Tibial nerve (tissue), 4 donors: ENCODE results near the gene KRT13. TPM values are rescaled to one million over a fixed set of nuclear protein-coding genes. Genes with fewer than 3 reads are reported as not detected.

ENCODE experiments used
- DNase-seq, 2 donors: peaks; one replicate each; pipeline ENCODE4 v3.0.0-alpha.2; 2019; ENCODE audit warnings: low spot score in 2 of 2
- H3K27ac ChIP-seq, 4 donors: fragments of 200-600 bp; sonication (generic) in 3 of 4; one replicate each; pipeline ENCODE4 v1.5.1; 2017 to 2019; ENCODE audit warnings: mild to moderate bottlenecking in 1 of 4
- H3K27me3 ChIP-seq, 2 donors: fragments of 200-600 bp; sonication (generic) in 1 of 2; one replicate each; pipeline versions ENCODE4 v1.5.1 to v1.6.0; 2017 to 2019
- H3K36me3 ChIP-seq, 3 donors: fragments of 200-600 bp; sonication (generic); one replicate each; pipeline ENCODE4 v1.5.1; 2018 to 2019
- H3K4me1 ChIP-seq, 4 donors: fragments of 200-600 bp; sonication (generic) in 3 of 4; one replicate each; pipeline ENCODE4 v1.5.1; 2017 to 2019
- H3K4me3 ChIP-seq, 4 donors: fragments of 200-600 bp; sonication (generic) in 3 of 4; one replicate each; pipeline ENCODE4 v1.5.1; 2017 to 2019; ENCODE audit warnings: mild to moderate bottlenecking in 1 of 4, moderate library complexity in 1 of 4
- H3K9me3 ChIP-seq, 4 donors: fragments of 200-600 bp; sonication (generic) in 3 of 4; one replicate each; pipeline ENCODE4 v1.5.1; 2017 to 2019
- EP300 ChIP-seq, 2 donors: sonication (generic); formaldehyde crosslinking; IDR thresholded peaks; one replicate each; pipeline ENCODE4 v1.6.1; 2017; ENCODE audit warnings: antibody characterized with exemption in 2 of 2, mild to moderate bottlenecking in 1 of 2
- POLR2A ChIP-seq, 2 donors: fragments of 450-650 bp; IDR thresholded peaks; one replicate each; pipeline ENCODE4 v1.6.1; 2017; ENCODE audit warnings: antibody characterized with exemption in 2 of 2, mild to moderate bottlenecking in 2 of 2, moderate library complexity in 2 of 2
- WGBS, 2 donors: methylation state at CpG; one replicate each; pipeline ENCODE4 v1.1.5; 2018; 5-methylcytosine and 5-hydroxymethylcytosine counted together
- total RNA-seq, 4 donors: library from RNA; depleted of rRNA; stranded (reverse); fragments of >200 nt; gene quantifications; one replicate each; pipeline ENCODE4 v1.1.0, GENCODE V29; 2016
- TF ChIP-seq, protein P1 (sequence below), 5 experiments: fragments of 200-600 bp in 3 of 5; fragments of 450-650 bp in 2 of 5; sonication (generic) in 3 of 5; IDR thresholded peaks; one replicate each; pipeline ENCODE4 v1.5.1; 2016 to 2019; ENCODE audit warnings: antibody characterized with exemption in 5 of 5, mild to moderate bottlenecking in 3 of 5, moderate library complexity in 2 of 5

The KRT13 gene
- total RNA-seq, 4 donors from 2014 or later, result 0.42 TPM; not detected in 3

DNA sequence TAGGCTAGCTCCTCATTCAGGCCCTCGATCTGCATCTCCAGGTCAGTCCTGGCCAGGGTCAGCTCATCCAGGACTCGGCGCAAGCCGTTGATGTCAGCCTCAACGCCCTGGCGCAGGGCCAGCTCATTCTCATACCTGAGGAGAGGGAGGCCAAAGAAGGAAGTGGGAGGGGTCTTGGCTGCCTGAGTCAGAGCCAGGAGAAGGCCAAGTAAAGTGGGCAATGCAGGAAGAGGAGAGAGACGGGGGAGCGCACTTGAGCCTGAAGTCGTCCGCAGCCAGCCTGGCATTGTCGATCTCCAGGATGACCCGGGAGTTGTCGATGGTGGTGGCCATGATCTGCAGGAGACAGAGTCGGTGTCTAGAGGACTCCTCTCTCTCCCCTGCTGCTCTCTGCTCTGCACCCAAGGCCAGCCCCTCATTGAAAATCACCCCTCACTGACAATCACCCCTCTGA is 11.4 kb upstream of the KRT13 start:
- Histone ChIP-seq H3K27ac (no peak overlapping the region), H3K9me3 (no peaks in the 10 kb centered on the region), H3K4me1 (peaks cover 0 to 28% (median 0%) of the 10 kb centered on the region in 4 donors), H3K27me3 (no peaks in the 10 kb centered on the region), H3K36me3 (no peaks in the 10 kb centered on the region), H3K4me3 (no peak overlapping the region)
- 89 to 91% methylated on average over 14 of the region's 14 CpGs for WGBS, 2 donors
- TF ChIP-seq EP300 (IDR thresholded peaks at IDR 0.05), result no peak
- TF ChIP-seq POLR2A (IDR thresholded peaks at IDR 0.05), result no peak
- TF ChIP-seq, protein P1, sequence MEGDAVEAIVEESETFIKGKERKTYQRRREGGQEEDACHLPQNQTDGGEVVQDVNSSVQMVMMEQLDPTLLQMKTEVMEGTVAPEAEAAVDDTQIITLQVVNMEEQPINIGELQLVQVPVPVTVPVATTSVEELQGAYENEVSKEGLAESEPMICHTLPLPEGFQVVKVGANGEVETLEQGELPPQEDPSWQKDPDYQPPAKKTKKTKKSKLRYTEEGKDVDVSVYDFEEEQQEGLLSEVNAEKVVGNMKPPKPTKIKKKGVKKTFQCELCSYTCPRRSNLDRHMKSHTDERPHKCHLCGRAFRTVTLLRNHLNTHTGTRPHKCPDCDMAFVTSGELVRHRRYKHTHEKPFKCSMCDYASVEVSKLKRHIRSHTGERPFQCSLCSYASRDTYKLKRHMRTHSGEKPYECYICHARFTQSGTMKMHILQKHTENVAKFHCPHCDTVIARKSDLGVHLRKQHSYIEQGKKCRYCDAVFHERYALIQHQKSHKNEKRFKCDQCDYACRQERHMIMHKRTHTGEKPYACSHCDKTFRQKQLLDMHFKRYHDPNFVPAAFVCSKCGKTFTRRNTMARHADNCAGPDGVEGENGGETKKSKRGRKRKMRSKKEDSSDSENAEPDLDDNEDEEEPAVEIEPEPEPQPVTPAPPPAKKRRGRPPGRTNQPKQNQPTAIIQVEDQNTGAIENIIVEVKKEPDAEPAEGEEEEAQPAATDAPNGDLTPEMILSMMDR (IDR thresholded peaks at IDR 0.05), result no peak
- DNase-seq, result no peak

DNA sequence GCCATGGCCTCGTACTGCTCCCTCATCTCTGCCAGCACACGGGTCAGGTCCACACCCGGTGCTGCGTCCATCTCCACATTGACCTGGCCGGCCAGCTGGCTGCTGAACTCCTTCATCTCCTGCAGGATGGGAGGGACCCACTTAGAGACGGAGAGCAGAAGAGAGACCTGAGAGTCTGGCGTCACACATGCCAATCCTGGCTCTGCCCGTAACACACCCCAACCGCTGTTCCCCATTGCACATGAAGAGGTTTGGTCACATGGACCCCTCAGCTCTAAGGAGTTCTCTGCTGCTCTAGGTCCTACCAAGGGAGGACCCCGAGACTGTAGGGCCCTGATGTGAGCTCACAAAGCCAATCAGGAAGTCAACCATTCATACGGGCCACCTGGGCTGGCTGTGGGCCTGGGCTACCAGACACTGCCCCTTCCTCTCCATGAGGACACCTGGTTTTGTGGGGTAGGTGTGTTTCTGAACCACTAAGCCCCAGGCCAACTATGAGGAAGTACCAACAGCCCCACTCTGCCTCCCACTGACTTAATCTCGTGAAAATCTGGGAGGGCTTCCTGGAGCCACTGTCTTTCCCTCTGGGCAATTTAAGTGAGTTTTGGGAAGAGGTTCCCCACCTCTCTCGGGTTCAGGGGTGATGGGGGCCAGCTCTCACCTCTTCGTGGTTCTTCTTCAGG is 10.9 kb upstream of the KRT13 start:
- Histone ChIP-seq H3K4me1 (peaks cover 0 to 23% (median 0%) of the 10 kb centered on the region in 4 donors), H3K9me3 (no peaks in the 10 kb centered on the region), H3K27ac (no peak overlapping the region), H3K27me3 (no peaks in the 10 kb centered on the region), H3K36me3 (no peaks in the 10 kb centered on the region), H3K4me3 (no peak overlapping the region)
- DNase-seq, result no peak
- WGBS, 2 donors, result 92% methylated on average over 12 to 14 of the region's 14 CpGs
- TF ChIP-seq EP300 (IDR thresholded peaks at IDR 0.05), result no peak

DNA sequence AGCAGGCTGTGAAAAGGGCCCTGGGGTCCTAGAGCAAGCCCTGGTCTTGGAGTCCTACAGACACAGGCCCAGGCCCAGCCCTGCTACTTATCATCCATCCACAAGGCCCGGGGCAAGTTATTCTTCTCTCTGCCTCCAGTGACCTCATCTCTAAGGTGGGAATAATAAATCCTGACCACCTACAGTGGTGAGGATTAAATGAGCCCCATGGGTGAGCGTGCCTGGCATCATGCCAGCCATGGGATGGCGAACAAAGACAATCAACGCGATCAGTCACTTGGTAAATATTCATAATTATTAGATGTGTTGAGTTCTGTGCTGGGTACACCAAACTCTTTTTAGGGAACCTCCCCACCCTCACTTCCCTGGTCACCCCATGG is 7.7 kb upstream of the KRT13 start:
- TF ChIP-seq EP300 (IDR thresholded peaks at IDR 0.05) (no peak), POLR2A (IDR thresholded peaks at IDR 0.05) (no peak)
- TF ChIP-seq, protein P1 (IDR thresholded peaks at IDR 0.05), result no peak
- WGBS, 2 donors, result 48 to 61% methylated on average over 5 of the region's 5 CpGs
- no peak overlapping the region for H3K4me3 ChIP-seq
- H3K36me3 ChIP-seq, result no peaks in the 10 kb centered on the region
- no peak for DNase-seq
- peaks cover 0 to 16% (median 0%) of the 10 kb centered on the region in 4 donors for H3K4me1 ChIP-seq
- no peaks in the 10 kb centered on the region for H3K27me3 ChIP-seq
- H3K9me3 ChIP-seq, result no peaks in the 10 kb centered on the region
- no peak overlapping the region for H3K27ac ChIP-seq

DNA sequence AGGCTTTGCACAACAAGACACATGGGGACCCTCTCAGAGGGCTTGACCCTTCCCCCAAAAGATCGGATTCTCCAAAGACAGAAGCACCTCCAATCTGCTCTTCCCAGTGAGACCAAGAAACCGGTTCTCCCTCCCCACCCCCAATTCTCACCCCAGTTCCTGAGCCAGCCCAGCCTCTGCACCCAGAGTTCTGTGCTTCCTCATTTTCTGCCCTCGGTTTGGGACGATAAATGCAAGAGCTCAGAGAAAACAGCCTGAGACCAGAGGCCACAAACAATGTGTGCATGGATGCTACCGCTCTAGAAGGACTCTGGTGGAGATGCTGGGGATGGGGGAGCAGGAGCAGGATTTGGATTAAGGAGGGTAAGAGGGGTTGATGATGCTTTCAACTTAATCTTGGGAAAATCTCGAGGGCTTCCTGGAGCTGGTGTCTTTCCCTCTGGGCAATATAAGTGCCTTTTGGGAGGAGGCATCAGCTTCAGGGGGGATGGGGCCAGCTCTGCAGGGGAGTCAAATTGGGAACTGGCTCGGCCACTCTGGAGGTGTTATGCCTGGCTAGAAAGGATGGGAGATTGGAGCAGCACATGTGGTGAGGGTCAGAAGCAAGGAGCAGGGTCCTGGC is 7.2 kb upstream of the KRT13 start:
- Histone ChIP-seq H3K27ac (no peak overlapping the region), H3K4me3 (no peak overlapping the region), H3K27me3 (no peaks in the 10 kb centered on the region), H3K4me1 (peaks cover 0 to 16% (median 0%) of the 10 kb centered on the region in 4 donors), H3K9me3 (no peaks in the 10 kb centered on the region), H3K36me3 (no peaks in the 10 kb centered on the region)
- WGBS, 2 donors, result 47 to 53% methylated on average over 7 of the region's 7 CpGs
- DNase-seq, result no peak
- TF ChIP-seq EP300 (IDR thresholded peaks at IDR 0.05) (no peak), POLR2A (IDR thresholded peaks at IDR 0.05) (no peak)
- TF ChIP-seq, protein P1 (IDR thresholded peaks at IDR 0.05), result no peak

DNA sequence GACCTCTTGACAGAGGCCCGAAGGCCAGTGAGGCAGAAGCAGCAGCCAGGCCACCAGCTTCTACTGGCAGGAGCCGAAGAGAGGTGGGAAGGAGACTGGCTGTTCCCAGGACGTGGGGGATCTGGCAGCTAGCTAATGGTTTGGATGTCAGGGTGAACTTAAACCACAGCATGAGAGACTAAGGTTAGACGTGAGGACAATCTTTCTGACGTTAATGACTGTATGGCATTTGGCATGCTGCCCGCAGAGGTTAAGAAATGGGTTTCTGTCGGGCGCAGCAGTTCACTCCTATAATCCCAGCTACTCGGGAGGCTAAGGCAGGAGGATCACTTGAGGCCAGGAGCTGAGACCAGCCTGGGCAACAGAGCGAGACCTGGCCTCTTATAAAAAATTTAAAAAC is 6.3 kb upstream of the KRT13 start:
- 65 to 73% methylated on average over 9 to 10 of the region's 10 CpGs for WGBS, 2 donors
- Histone ChIP-seq H3K4me3 (no peak overlapping the region), H3K27ac (no peak overlapping the region), H3K9me3 (no peaks in the 10 kb centered on the region), H3K27me3 (no peaks in the 10 kb centered on the region), H3K4me1 (peaks cover 0 to 16% (median 0%) of the 10 kb centered on the region in 4 donors), H3K36me3 (no peaks in the 10 kb centered on the region)
- DNase-seq, result no peak
- TF ChIP-seq, protein P1 (IDR thresholded peaks at IDR 0.05), result no peak
- TF ChIP-seq POLR2A (IDR thresholded peaks at IDR 0.05), result no peak
- TF ChIP-seq EP300 (IDR thresholded peaks at IDR 0.05), result no peak
